NB4 (cell line): Measurements from ENCODE around the gene GLOD5.

Experiments used
- DNase-seq: peaks from one replicate; pipeline ENCODE4 v3.0.0; 2010; ENCODE audit warnings: low read depth
- H3K4me3 ChIP-seq: one replicate; pipeline ENCODE4 v1.5.1; 2011; ENCODE audit warnings: mild to moderate bottlenecking, low read depth, low read length, moderate library complexity
- MYC ChIP-seq: IDR thresholded peaks from 2 replicates; pipeline ENCODE4 v1.6.1; 2011; ENCODE audit warnings: low read depth, low read length
- POLR2A ChIP-seq: IDR thresholded peaks from 2 replicates; pipeline ENCODE4 v1.6.1; 2011; ENCODE audit warnings: mild to moderate bottlenecking; ENCODE audit not compliant: insufficient read length; ENCODE audit errors: extremely low read depth
- TF ChIP-seq, protein P1 (sequence below): IDR thresholded peaks from one replicate; pipeline ENCODE4 v1.5.1; 2012; ENCODE audit warnings: low read depth, low read length
- TF ChIP-seq, protein P2 (sequence below): IDR thresholded peaks from 2 replicates; pipeline ENCODE4 v1.6.1; 2011; ENCODE audit warnings: low read depth, low read length

The GLOD5 gene

DNA sequence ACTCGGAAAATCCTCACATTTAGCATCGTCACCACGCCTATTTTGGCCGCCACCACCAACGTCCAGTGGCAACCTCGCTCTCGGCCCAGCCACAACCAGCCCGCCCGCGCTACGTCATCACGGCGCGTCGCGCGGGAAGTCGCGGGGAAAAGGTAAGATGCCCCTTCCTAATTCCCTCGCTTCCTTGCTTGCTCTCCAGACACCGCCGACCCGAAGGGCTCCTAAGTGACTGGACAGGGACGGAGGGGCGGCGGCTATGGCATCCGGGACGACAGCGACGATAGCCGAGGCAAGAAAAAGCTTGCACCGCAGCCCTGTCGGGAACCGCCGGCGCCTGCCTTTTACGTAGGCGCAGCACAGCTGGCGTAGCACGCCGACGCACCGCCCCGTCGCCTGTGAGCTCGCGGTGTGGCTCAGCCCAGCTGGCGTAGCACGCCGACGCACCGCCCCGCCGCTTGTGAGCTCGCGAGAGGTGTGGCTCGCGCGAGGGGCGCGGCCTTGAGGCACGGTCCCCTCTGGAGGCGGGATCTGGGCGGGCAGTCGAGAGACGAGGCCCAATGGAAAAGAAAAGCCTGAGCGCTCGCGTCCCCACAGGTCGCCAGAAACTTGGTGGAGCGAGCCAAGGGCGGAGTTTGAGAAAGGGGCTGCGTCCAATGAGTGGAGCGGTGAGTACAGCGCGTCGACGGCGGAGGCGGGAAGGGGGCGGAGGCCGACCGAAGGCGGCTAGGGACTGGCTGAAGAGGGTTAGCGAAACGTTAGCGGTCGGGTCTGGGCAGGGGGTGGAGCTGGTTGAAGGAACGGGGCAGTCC lies 39.9 kb downstream of the GLOD5 start, which contains the start of gene HDAC6:
Gene HDAC6, plus strand, starts transcription at position 788 of the 809 bp plus-strand sequence. CDS start 626 bp downstream, outside the sequence.
- peak within 1 kb of the TSS; percentile 90 for H3K4me3 ChIP-seq
- TF ChIP-seq, protein P1, sequence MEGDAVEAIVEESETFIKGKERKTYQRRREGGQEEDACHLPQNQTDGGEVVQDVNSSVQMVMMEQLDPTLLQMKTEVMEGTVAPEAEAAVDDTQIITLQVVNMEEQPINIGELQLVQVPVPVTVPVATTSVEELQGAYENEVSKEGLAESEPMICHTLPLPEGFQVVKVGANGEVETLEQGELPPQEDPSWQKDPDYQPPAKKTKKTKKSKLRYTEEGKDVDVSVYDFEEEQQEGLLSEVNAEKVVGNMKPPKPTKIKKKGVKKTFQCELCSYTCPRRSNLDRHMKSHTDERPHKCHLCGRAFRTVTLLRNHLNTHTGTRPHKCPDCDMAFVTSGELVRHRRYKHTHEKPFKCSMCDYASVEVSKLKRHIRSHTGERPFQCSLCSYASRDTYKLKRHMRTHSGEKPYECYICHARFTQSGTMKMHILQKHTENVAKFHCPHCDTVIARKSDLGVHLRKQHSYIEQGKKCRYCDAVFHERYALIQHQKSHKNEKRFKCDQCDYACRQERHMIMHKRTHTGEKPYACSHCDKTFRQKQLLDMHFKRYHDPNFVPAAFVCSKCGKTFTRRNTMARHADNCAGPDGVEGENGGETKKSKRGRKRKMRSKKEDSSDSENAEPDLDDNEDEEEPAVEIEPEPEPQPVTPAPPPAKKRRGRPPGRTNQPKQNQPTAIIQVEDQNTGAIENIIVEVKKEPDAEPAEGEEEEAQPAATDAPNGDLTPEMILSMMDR: no peak
- TF ChIP-seq POLR2A (peak; percentile 62), MYC (0 out of 2 replicates have a peak, but pooled peaks have one; percentile 4)
- TF ChIP-seq, protein P2, sequence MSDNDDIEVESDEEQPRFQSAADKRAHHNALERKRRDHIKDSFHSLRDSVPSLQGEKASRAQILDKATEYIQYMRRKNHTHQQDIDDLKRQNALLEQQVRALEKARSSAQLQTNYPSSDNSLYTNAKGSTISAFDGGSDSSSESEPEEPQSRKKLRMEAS: peak; percentile 61; the same call in 1 of the 2 replicates

GRCh38 chrX:48802089-48802904 lies 40.8 kb downstream of the GLOD5 start:
- peak; percentile 86 for DNase-seq
- H3K4me3 ChIP-seq: peak overlapping the region; percentile 72
- TF ChIP-seq MYC: no peak
- TF ChIP-seq, protein P2: no peak

More for the DNA sequence above, 39.9 kb downstream of the GLOD5 start, which contains the start of gene HDAC6:
- DNase-seq: peak; percentile 99

- no peak for TF ChIP-seq MYC
- TF ChIP-seq POLR2A: no peak
- TF ChIP-seq, protein P1: no peak
- TF ChIP-seq, protein P2: no peak
- no peak for DNase-seq
- peak overlapping the region; percentile 72 for H3K4me3 ChIP-seq
Measured at GRCh38 chrX:48802905-48803200, 41.3 kb downstream of the GLOD5 start.

DNA sequence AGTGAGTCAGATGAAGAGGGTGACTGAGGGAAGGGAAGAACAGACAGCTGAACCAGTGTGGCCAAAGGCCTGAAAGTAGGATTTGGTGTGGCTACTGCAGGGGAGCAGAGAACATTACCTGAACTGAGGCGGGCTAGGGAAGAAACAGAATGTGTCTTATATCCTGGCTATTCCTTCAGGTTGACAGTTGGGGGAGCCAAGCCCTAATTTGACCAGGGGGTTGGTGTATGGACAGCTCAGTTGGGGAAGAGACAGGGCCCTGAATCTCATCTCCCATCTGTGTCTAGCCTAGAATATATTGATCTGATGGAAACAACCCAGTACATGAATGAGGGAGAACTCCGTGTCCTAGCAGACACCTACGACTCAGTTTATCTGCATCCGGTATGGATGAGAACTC lies 44.5 kb downstream of the GLOD5 start:
- TF ChIP-seq POLR2A (no peak), MYC (no peak)
- TF ChIP-seq, protein P2: no peak
- TF ChIP-seq, protein P1: no peak
- no peak overlapping the region for H3K4me3 ChIP-seq
- DNase-seq: peak; percentile 27

GRCh38 chrX:48813644-48814043 lies 52.1 kb downstream of the GLOD5 start:
- H3K4me3 ChIP-seq: no peak overlapping the region
- TF ChIP-seq, protein P2: no peak
- TF ChIP-seq POLR2A: no peak
- TF ChIP-seq MYC: no peak
- TF ChIP-seq, protein P1: no peak
- peak; percentile 49 for DNase-seq

DNA sequence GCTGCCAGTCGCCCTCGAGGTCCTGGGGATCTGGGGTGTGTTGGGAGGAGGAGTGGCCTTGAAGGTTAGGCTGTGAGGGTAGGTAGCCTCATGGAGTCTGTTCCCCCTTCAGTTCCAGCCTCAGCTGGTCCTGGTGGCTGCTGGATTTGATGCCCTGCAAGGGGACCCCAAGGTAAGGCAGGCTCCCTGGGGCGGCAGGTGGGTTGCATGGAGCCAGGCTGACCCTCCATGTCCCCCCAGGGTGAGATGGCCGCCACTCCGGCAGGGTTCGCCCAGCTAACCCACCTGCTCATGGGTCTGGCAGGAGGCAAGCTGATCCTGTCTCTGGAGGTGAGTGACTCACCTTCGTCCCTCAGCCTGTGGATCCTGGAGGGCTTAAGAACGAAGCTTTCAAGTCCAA lies 53.2 kb downstream of the GLOD5 start:
- TF ChIP-seq, protein P1: no peak
- TF ChIP-seq MYC (no peak), POLR2A (no peak)
- TF ChIP-seq, protein P2: no peak
- no peak for DNase-seq
- no peak overlapping the region for H3K4me3 ChIP-seq
